Choroid plexus epithelial cell (primary cell): Measurements from ENCODE around the gene PRKCSH.
"Not testable (repeated sequence)": the region's sequence is repeated elsewhere in the genome, so short reads cannot be mapped to it uniquely, and the experiment has no call there.

Experiments
- DNase-seq: peaks from one replicate; pipeline ENCODE4 v3.0.0-alpha.2; 2010; ENCODE audit warnings: low read depth
- H3K4me3 ChIP-seq: 2 replicates; pipeline ENCODE4 v1.5.1; 2011; ENCODE audit warnings: low read depth, mild to moderate bottlenecking, control low read depth, low read length, moderate library complexity
- CTCF ChIP-seq: conservative IDR thresholded peaks from 2 replicates; pipeline ENCODE4 v1.5.1; 2011; ENCODE audit warnings: low read depth, mild to moderate bottlenecking, control low read depth, inconsistent platforms, low read length, moderate library complexity

Gene PRKCSH

GRCh38 chr19:11451871-11452619 lies 16.6 kb downstream of the PRKCSH start:
- no peak for TF ChIP-seq CTCF
- peak overlapping the region; percentile 43 for H3K4me3 ChIP-seq

GRCh38 chr19:11452620-11453310 lies 17.3 kb downstream of the PRKCSH start:
- no peak overlapping the region for H3K4me3 ChIP-seq
- peak; percentile 39 for TF ChIP-seq CTCF
- peak; percentile 25 for DNase-seq

More at GRCh38 chr19:11451871-11452619, 16.6 kb downstream of the PRKCSH start:
- peak; percentile 23 for DNase-seq

GRCh38 chr19:11453468-11454341 lies 18.3 kb downstream of the PRKCSH start:
- no peak for DNase-seq
- TF ChIP-seq CTCF: peak; percentile 50
- no peak overlapping the region for H3K4me3 ChIP-seq

- DNase-seq, H3K4me3 ChIP-seq: not testable (repeated sequence)
Measured at GRCh38 chr19:11455233-11455554, 19.8 kb downstream of the PRKCSH start.

- no peak for TF ChIP-seq CTCF
- no peak overlapping the region for H3K4me3 ChIP-seq
- DNase-seq: no peak
Measured at GRCh38 chr19:11456659-11457058, 21.2 kb downstream of the PRKCSH start.

- peak; percentile 15 for DNase-seq
- TF ChIP-seq CTCF: no peak
- H3K4me3 ChIP-seq: no peak overlapping the region
Measured at GRCh38 chr19:11457115-11457514, 21.7 kb downstream of the PRKCSH start.

GRCh38 chr19:11457831-11458230 lies 22.4 kb downstream of the PRKCSH start:
- H3K4me3 ChIP-seq: no peak overlapping the region

More at GRCh38 chr19:11457831-11458230, 22.4 kb downstream of the PRKCSH start:
- no peak for TF ChIP-seq CTCF
- DNase-seq: no peak
